LNCAP (cell line): ENCODE data around the gene SYNE2.

Source experiments
- TF ChIP-seq, protein P1 (sequence below): fragments of 450-650 bp; IDR thresholded peaks from 2 replicates; pipeline ENCODE4 v1.5.1; 2017; ENCODE audit warnings: mild to moderate bottlenecking

SYNE2 gene

DNA sequence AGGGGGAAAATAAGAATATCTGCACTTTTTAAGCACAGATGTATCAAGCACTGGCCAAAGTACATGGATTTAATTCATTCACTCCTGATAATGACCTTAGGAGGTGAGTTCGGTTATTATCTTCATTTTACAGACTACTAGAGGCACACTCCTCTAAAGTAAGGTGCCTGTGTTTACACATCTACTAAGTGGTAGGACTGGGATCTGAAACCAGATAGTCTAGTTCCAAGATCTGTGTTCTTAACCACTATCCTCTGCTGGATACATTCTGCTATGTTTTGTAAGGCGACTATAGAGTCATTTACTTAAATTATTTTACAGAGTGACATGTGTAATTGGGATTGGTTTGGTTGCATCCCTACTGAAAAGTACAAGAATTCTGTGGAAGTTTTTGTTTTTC lies 266.1 kb downstream of the SYNE2 start:
- TF ChIP-seq, protein P1, sequence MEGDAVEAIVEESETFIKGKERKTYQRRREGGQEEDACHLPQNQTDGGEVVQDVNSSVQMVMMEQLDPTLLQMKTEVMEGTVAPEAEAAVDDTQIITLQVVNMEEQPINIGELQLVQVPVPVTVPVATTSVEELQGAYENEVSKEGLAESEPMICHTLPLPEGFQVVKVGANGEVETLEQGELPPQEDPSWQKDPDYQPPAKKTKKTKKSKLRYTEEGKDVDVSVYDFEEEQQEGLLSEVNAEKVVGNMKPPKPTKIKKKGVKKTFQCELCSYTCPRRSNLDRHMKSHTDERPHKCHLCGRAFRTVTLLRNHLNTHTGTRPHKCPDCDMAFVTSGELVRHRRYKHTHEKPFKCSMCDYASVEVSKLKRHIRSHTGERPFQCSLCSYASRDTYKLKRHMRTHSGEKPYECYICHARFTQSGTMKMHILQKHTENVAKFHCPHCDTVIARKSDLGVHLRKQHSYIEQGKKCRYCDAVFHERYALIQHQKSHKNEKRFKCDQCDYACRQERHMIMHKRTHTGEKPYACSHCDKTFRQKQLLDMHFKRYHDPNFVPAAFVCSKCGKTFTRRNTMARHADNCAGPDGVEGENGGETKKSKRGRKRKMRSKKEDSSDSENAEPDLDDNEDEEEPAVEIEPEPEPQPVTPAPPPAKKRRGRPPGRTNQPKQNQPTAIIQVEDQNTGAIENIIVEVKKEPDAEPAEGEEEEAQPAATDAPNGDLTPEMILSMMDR: no peak

DNA sequence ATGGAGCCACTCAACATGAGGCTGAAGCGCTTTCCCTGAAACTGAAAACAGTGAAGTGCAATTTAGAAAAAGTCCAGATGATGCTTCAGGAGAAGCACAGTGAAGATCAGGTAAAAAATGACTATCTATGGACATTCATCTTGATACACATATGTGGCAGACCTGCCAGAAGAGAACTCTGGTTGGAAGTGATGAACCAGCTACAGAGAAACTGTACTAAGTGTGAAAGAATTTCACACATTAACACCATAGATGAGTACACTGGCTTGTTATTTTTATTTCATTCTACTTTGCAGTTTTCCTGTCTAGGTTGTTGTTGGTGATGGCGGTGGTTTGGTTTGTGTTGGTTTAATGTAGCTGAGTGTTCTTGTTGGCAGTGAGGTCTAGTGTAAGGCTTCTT lies 266.7 kb downstream of the SYNE2 start:
- TF ChIP-seq, protein P1: no peak

DNA sequence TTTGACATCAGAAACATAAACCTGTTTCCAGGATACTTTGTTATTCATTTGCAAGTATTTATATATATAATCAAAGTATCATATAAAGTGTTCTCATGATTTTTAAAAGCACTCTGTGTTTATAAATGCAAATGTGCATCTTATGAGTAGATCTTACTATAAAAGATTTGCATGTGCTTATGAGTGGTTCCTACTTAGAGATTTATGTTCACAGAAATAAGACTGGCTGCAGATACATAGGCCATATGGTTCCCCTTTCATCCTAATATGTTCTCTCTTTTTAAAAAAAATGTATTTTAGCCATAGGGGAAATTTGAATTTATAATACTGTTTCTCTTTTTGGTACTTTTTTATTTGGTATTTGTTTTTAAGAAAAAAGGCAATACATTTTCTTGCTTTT lies 267.2 kb downstream of the SYNE2 start:
- TF ChIP-seq, protein P1: no peak

DNA sequence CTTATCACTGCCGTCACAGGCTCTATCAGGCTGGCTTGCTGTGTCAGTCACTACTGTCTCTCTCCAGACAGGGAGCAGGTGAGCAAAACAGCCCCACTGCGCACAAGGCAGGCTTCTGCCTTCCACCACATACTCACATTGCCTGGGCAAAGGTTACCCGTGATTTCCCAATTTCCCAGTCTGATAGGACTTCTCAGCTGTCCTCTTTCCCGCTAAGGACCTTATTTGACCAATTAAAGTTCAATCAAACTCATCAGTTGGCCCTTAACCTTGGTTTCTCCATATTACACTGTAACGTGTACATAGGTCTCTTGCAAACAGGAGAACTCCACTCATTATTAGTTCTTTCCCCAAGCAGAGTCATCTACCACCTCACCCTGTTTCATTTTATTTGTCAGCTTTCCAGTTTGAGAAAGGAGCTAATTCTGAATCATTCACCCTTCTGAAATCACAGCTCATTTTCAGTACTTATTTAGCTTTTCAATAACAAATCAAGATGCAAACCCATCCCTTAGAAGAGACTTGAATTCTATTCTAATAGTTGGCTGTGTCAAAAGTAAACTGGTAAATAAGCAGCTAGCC lies 270.5 kb downstream of the SYNE2 start:
- TF ChIP-seq, protein P1: no peak

DNA sequence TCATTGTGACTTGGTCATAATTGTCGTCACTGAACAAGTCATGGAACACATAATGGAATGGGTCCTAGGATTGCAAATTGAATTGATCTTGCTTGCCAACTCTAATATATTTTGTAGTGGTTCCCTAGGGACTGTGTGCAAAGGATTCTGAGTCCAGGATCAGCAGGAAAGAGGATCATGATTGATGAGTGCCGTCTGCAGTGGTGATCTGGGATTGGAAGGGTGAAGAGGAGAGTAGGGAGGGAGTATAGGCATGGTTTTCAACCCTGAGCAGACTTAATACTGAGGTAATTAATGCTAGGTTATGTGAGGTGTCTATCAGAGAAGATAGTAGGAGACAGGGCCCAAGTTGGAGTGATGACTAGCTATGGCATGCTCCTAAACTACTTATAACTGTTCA lies 272.5 kb downstream of the SYNE2 start:
- TF ChIP-seq, protein P1: no peak

DNA sequence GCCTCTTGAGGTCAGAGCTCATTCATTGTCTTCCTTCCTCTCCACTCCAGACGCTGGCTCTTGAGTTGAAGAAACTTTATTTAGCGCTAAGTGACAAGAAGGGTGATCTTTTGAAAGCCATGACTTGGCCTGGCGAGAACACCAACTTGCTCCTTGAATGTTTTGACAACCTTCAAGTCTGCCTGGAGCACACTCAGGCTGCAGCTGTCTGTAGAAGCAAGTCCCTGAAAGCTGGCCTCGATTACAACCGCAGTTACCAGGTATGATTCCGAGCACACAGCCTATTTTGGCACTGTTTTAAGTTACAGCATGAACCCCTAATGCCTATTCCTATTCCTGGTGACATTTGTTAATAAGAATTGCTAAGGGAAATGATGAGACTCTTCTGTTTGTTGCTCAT lies 273.7 kb downstream of the SYNE2 start:
- TF ChIP-seq, protein P1: no peak

DNA sequence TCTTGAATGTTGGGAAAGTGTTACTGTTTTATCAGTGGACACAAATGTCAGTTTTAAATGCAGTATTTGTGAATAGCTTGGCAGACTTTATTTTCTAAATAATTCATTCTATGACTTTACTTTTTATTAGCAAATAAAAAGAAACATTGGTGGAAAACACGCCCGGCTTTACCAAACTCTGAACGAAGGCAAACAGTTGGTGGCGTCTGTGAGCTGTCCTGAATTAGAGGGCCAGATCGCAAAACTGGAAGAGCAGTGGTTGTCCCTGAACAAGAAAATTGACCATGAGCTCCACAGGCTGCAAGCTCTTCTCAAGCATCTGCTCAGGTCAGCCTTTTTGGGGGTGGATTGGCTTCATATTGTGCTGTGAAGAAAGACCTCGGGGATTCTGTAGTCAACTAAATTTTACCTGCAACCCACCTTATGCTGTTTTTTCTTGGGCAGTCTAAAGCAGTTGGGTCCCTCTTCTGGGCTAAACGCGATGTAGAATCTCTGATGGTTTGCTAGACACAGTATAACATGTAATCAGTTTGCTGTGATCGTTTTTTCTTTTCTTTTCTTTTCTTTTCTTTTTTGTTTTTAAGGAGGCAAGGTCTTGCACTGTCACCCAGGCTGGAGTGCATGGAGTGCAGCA lies 285.0 kb downstream of the SYNE2 start:
- TF ChIP-seq, protein P1: peak; percentile 67
